Effector memory CD8-positive, alpha-beta T cell (primary cell): ENCODE measurements around the gene PPP1R12B.
A peak's percentile ranks its signal among the peaks of the same experiment; 100 is the strongest.
"Not testable (repeated sequence)": the region's sequence is repeated elsewhere in the genome, so short reads cannot be mapped to it uniquely, and the experiment has no call there.

ENCODE experiments used
- ATAC-seq: fragments of 150-1000 bp; cut with Tn5 transposase; replicated peaks from 2 replicates; pipeline ENCODE4 v1.10.0; 2021; ENCODE audit warnings: mild to moderate bottlenecking, moderate library complexity
- DNase-seq, 3 experiments: peaks; one replicate each; pipeline ENCODE4 v3.0.0; 2021
- H3K27ac Mint-ChIP-seq, 2 donors: one replicate each; pipeline ENCODE4 v1.8.0; 2022; ENCODE audit warnings: mild to moderate bottlenecking in 2 of 2, mixed read lengths in 2 of 2, moderate library complexity in 2 of 2
- H3K27me3 Mint-ChIP-seq, 2 donors: one replicate each; pipeline ENCODE4 v1.8.0; 2022; ENCODE audit warnings: mixed read lengths in 2 of 2
- H3K36me3 Mint-ChIP-seq: one replicate; pipeline ENCODE4 v1.8.0; 2022; ENCODE audit warnings: mild to moderate bottlenecking, moderate library complexity, mixed read lengths; ENCODE audit not compliant: insufficient read depth
- H3K4me1 Mint-ChIP-seq, 2 donors: one replicate each; pipeline ENCODE4 v1.8.0; 2022; ENCODE audit warnings: low read depth in 2 of 2, mixed read lengths in 2 of 2
- H3K4me3 Mint-ChIP-seq, 2 donors: one replicate each; pipeline ENCODE4 v1.8.0; 2022; ENCODE audit warnings: mild to moderate bottlenecking in 2 of 2, mixed read lengths in 2 of 2, moderate library complexity in 2 of 2
- H3K9me3 Mint-ChIP-seq, 2 donors: one replicate each; pipeline ENCODE4 v1.8.0; 2022; ENCODE audit warnings: mixed read lengths in 2 of 2

Gene PPP1R12B

DNA sequence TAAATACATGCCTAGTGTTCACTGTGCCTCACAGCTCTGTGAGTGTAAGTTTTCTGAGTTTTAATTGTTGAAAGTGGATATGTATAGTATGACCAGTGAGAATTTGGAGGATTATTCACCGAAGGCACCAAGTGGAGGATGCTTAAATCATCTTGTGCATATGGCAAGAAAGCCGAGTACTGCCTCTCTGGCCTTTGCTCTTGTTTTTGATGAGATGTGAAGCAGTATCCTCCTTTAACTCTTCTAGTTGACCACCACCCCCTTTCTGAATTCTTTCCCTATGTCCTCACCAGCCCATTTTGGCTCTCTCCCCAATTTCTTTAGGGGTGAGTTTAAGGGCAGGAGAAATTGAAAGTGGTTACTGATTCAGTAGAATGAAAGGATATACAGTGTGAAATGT lies 231.3 kb downstream of the PPP1R12B start:
- Mint-ChIP-seq H3K36me3 (no peaks in the 10 kb centered on the region), H3K9me3 (no peaks in the 10 kb centered on the region), H3K27ac (no peak overlapping the region), H3K4me3 (no peak overlapping the region), H3K4me1 (no peaks in the 10 kb centered on the region), H3K27me3 (no peaks in the 10 kb centered on the region)
- DNase-seq (no peak), ATAC-seq (no peak)

DNA sequence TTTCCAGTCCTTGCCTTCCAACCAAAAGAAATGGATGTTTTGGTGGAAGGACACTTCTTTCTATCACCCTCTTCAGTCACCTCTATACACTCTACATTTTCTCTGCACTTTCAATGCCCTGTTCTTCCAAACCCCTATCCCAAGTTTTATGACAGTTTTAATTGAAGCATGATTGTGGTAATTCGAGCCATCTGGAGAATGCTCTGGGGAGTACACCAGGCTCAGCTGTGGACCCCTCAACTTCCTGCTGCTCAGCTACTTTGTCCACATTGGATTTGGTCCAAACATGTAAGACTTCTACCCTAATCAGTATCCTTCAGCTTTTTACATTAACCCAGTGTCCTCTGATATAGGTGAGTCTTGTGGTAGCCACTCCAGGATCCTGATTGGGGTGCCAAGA lies 232.1 kb downstream of the PPP1R12B start:
- no peaks in the 10 kb centered on the region for H3K27me3 Mint-ChIP-seq

DNA sequence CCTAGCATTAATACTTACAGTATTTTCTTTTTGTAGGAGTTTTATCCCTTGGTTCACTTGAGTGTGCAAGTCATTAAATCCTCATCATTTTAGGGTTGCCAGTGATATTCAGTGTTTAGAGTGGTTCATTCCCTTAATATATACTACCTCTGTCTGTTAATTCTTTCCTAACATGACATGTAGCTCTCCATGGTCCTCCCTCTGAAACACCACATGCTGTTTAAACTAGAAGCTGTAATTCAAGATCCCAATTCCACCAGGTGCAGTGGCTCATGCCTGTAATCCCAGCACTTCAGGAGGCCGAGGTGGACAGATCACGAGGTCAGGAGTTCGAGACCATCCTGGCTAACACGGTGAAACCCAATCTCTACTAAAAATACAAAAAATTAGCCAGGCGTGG lies 233.9 kb downstream of the PPP1R12B start:
- not testable (repeated sequence) for H3K4me3 Mint-ChIP-seq, H3K4me1 Mint-ChIP-seq, DNase-seq, H3K27ac Mint-ChIP-seq, H3K36me3 Mint-ChIP-seq, ATAC-seq, H3K27me3 Mint-ChIP-seq, H3K9me3 Mint-ChIP-seq

More for the DNA sequence above, 232.1 kb downstream of the PPP1R12B start:
- Mint-ChIP-seq H3K4me3 (no peak overlapping the region), H3K9me3 (no peaks in the 10 kb centered on the region), H3K27ac (no peak overlapping the region), H3K36me3 (no peaks in the 10 kb centered on the region), H3K4me1 (no peaks in the 10 kb centered on the region)
- DNase-seq (no peak), ATAC-seq (no peak)

DNA sequence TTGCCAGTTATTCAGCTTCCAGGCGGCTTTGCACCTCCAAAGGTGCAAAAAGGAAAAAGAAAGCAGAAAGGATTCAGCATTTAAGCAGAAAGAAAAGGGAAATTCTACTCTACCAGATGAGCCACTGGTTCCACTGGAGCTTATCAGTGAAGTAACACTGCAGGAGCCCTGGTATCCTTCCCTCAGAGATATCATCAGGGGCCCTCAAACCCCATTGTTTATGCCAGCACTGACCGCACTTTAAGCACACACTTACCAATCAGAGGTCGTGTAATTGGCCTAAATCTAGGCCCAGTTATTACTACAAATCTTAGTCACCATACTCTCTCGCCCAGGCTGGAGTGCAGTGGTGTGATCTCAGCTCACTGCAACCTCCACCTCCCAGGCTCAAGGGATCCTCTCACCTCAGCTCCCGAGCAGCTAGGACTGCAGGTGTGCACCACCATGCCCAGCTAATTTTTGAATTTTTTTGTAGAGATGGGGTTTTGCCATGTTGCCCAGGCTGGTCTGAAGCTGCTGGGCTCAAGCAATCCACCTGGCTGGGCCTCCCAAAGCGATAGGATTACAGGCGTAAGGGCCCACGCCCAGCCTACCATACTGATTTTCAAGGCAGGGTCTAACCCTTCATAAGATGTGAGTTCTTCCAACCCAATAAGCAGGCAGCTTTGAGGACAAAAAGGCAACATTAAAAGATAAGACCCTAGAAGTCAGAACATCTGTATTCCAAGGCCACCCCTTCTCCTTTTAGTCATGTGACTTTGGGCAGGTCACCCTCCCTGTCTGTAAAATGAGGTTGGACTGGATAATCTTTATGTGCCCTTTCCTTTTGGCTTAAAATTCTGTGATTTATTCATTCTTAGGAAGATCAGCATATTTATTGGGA lies 236.4 kb downstream of the PPP1R12B start:
- Mint-ChIP-seq H3K36me3 (peaks cover 5% of the 10 kb centered on the region), H3K4me3 (no peak overlapping the region), H3K4me1 (peaks cover 0 to 5% of the 10 kb centered on the region in 2 donors), H3K27me3 (no peaks in the 10 kb centered on the region), H3K9me3 (no peaks in the 10 kb centered on the region), H3K27ac (no peak overlapping the region)
- DNase-seq (no peak), ATAC-seq (no peak)

DNA sequence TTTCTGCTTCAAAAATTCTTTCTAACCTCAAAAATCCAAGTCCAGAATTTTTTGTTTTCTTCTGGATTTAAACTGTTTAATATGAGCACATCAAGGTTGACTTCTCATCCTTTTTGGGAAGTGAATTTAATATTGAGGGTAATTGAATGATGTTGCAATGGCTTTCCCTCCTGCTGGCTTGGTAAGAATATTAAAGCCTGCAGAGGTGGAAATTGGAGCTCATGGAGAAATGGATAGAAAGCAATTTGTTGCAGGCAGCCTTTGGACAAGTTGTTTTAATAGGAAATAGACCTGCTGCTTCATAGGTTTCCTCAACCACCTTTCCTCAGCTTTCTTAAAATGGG lies 237.1 kb downstream of the PPP1R12B start:
- Mint-ChIP-seq H3K27me3 (no peaks in the 10 kb centered on the region), H3K9me3 (no peaks in the 10 kb centered on the region), H3K36me3 (peaks cover 5% of the 10 kb centered on the region), H3K27ac (peak overlapping the region in 1 of 2 donors; percentile 76), H3K4me1 (peaks cover 0 to 5% of the 10 kb centered on the region in 2 donors), H3K4me3 (no peak overlapping the region)
- no peak for DNase-seq
- no peak for ATAC-seq

DNA sequence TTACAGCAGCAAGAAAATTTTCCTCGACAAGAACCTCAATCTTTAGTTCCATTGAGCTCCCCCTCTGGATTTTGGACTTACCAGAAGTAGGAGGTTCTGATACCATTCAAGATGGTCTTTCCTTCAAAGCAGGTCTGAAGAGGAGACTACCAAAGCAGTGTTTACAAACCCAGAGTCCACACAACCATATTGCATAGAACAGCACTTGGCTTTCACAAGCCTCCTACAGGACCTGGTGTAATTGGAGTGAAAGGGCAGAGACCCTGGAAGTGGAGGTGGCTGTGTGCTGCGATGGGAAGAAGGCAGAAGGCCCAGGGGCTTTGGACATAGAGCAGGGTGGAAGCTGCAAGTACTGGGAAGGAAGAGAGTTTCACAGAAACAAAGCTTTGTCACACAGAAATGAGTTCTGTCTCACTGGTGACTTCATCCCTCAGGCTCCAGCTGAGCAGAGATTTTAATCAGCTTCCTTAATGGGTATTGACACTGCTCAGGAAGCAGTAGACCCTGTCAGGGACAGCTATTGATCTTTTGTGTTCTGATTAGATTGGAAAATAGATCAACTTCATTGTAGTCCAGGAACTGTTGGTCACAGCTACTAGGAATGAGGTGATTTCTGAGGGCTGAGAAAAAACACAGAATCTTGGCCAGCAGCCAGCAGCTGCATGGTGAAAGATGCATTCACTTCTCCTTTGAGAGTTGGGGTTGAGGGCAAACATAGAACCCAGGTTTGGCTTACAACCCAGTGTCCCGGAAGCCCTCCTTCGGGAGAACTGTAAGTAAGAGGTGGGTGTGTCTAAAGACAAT lies 237.7 kb downstream of the PPP1R12B start:
- H3K27ac Mint-ChIP-seq = peak overlapping the region in 1 of 2 donors; percentile 76
- peaks cover 0 to 5% of the 10 kb centered on the region in 2 donors for H3K4me1 Mint-ChIP-seq
- peaks cover 5% of the 10 kb centered on the region for H3K36me3 Mint-ChIP-seq
- no peaks in the 10 kb centered on the region for H3K27me3 Mint-ChIP-seq
- H3K4me3 Mint-ChIP-seq = no peak overlapping the region
- H3K9me3 Mint-ChIP-seq = no peaks in the 10 kb centered on the region
- DNase-seq = no peak
- no peak for ATAC-seq

DNA sequence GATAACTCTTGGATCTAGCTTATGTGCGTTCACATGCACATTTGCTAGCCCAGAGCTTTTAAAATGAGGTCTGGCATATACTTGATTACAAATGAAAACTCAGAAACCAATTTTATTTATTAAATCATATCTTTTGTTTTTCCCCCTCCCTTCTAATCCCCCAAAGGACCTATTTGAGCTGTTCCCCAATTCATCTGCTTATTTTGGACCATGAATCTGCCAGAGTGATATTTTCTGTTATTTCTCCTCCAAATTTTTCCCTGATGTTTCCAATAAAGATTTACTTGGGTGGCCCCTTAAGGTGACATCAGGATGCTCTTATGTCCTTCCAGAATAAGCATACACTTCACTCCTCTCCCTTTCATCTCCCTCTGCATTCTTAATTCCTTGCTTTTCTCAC lies 238.4 kb downstream of the PPP1R12B start:
- H3K4me3 Mint-ChIP-seq = no peak overlapping the region
- no peak overlapping the region for H3K27ac Mint-ChIP-seq
- peaks cover 0 to 5% of the 10 kb centered on the region in 2 donors for H3K4me1 Mint-ChIP-seq

DNA sequence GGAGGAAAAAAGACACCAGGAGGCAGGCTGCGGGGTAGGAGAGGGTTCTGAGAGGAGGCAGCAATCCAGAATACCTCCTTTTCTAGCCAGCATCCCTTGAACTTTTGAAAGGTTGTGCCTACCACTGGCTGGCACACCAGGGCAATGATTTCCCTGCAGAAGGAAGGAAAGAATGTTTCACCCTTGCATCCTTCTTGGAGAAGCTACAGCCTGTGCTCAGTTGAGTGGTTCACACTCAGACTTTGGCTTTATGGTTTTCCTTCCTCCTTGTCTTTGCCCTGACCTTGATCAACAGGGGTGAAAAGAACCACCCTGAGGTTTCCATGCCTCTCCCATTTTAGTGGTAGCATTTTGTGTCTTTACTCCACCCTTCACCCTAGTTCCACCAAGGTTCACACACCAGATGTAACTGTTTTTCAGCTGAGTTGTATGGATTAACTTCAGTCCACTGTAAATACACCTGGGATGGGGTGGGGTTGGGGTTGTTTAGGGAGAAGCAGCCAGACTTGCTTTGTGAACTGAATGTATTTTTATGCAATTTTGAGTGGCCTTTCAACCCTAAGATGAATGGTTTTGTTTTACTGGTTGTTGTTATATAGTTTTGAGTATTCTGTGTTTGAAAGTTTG lies 239.5 kb downstream of the PPP1R12B start:
- H3K27ac Mint-ChIP-seq = no peak overlapping the region
- H3K9me3 Mint-ChIP-seq = no peaks in the 10 kb centered on the region
- peaks cover 5% of the 10 kb centered on the region for H3K36me3 Mint-ChIP-seq
- ATAC-seq (no peak), DNase-seq (no peak)
- peaks cover 0 to 5% of the 10 kb centered on the region in 2 donors for H3K4me1 Mint-ChIP-seq
- no peak overlapping the region for H3K4me3 Mint-ChIP-seq
- H3K27me3 Mint-ChIP-seq = no peaks in the 10 kb centered on the region

More for the DNA sequence above, 238.4 kb downstream of the PPP1R12B start:
- Mint-ChIP-seq H3K27me3 (no peaks in the 10 kb centered on the region), H3K9me3 (no peaks in the 10 kb centered on the region), H3K36me3 (peaks cover 5% of the 10 kb centered on the region)
- DNase-seq (no peak), ATAC-seq (no peak)

DNA sequence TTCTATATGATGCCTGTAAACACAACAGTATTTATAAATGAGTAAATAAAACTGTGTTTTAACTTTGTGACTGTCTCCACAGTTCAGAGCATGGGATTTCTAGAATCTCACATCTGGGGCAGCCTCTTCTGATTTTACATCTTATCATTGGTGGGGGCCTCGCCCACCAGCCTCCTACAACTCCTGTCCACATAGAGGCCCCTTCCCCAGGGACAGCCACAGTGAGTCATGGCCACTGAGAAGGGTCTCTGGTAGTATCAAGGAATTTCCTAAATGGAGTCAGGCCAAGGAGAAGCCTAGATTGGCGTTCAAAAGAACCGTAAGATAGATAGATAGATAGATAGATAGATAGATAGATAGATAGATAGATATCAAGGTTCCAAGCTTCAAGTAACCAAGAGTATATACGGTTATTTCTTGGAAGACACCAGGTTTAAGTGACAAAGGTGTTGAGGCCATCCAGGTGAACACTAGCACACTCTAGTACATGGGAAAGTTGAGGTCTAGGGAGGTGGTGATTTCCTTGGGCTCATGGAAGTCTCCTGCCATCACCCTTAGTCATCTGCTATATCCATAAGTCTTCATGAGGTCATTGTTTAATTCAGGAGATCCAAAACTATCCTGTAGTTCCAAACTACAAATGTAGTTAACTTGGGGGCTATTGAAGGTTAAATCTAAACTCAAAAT lies 240.1 kb downstream of the PPP1R12B start:
- no peak for ATAC-seq
- peaks cover 0 to 5% of the 10 kb centered on the region in 2 donors for H3K4me1 Mint-ChIP-seq
- peaks cover 5% of the 10 kb centered on the region for H3K36me3 Mint-ChIP-seq
- no peak overlapping the region for H3K27ac Mint-ChIP-seq
- DNase-seq = no peak
- H3K27me3 Mint-ChIP-seq = no peaks in the 10 kb centered on the region
- no peaks in the 10 kb centered on the region for H3K9me3 Mint-ChIP-seq
- no peak overlapping the region for H3K4me3 Mint-ChIP-seq

DNA sequence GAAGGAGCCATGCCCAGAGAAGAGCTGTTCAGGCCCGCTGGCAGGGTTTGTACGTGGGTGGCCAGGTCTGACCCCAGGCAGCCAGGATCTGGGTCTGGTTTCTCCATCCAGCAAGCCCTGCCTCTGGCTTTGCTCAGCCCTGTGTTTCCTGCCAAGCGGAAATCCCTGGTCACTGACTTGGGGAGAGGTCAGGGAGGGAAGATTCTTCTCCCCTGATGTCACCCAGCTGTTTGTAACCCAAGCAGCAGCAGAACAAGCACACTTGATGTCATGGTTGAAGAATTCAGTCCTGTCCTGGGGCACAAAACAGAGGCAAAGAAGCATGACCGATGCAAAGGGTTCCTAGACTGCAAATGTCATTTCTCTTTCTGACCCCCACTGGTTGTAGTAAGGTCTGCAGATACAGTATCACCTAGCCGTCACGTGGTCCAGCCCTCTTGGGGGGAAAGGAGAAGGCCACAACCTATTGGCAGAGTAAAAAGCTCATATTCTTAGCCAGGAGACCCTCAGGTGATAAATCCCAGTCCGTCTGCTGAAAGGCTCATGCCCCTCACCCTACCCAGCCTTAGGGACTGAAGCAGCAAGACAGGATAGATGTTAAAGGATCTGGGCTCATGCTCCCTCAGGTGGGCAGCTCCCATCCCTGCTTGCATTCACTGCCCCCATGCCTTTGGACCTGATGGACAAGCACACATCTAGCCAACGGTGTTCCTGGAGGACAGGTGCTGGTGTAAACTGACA lies 240.9 kb downstream of the PPP1R12B start:
- no peak for ATAC-seq
- Mint-ChIP-seq H3K9me3 (no peaks in the 10 kb centered on the region), H3K4me1 (peaks cover 0 to 5% of the 10 kb centered on the region in 2 donors), H3K27ac (no peak overlapping the region), H3K36me3 (peaks cover 5% of the 10 kb centered on the region), H3K27me3 (no peaks in the 10 kb centered on the region), H3K4me3 (no peak overlapping the region)
- no peak for DNase-seq

DNA sequence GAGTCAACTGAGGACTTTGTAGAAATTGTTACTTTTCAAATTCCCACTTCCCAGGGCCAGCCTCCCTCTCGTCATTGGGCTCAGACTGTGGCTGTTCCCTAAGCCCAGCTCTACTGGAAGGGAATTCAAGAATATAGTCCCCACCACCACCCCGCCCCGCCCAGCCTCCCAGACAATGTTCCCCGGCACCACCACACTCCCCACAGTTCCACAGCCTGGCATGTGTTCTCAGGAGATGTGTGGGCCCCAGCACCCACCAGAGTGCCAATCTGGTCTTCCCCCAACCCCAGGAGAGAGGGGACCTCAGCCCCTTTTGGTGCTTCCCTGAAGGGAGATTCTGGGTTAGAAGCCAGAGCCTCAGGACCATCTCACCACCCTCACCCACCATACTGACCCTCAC lies 241.6 kb downstream of the PPP1R12B start:
- H3K27ac Mint-ChIP-seq = no peak overlapping the region
- no peaks in the 10 kb centered on the region for H3K27me3 Mint-ChIP-seq
- no peaks in the 10 kb centered on the region for H3K9me3 Mint-ChIP-seq
- peaks cover 5% of the 10 kb centered on the region for H3K36me3 Mint-ChIP-seq
- H3K4me3 Mint-ChIP-seq = no peak overlapping the region
- no peak for ATAC-seq
- DNase-seq = no peak
- peaks cover 0 to 5% of the 10 kb centered on the region in 2 donors for H3K4me1 Mint-ChIP-seq

DNA sequence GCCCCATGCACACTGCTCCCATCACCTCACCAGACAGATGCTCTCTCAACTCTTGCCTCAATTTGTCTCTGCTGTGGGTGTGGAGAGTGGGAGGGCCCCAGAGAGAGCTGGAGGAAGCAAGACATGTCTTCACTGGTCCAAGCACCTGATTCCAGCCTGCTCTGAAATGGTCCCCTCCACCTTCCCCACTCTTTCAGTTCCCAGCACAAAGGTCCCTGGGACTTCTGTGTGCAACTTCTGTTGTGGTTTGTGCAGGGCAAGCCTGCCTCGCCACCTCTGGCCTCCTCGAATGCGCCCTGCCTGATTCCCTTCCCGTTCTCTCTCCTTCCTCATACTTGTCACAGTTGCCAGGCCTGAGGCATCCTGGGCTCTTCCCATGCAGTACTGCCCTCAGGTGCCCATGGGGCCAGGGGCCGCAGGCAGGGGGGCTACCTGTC lies 242.5 kb downstream of the PPP1R12B start:
- ATAC-seq = no peak
- no peak overlapping the region for H3K4me3 Mint-ChIP-seq
- no peaks in the 10 kb centered on the region for H3K9me3 Mint-ChIP-seq
- no peaks in the 10 kb centered on the region for H3K27me3 Mint-ChIP-seq
- peaks cover 3% of the 10 kb centered on the region for H3K36me3 Mint-ChIP-seq
- H3K27ac Mint-ChIP-seq = peak overlapping the region in 1 of 2 donors; percentile 44
- DNase-seq = no peak
- peaks cover 0 to 5% of the 10 kb centered on the region in 2 donors for H3K4me1 Mint-ChIP-seq
